NCI-H1694 treated with DMSO at 0.1 percent for 48 hours (cell line): ENCODE data around the gene ADAM12.
"Not testable (repeated sequence)": the region's sequence is repeated elsewhere in the genome, so short reads cannot be mapped to it uniquely, and the experiment has no call there.

Experiments
- DNase-seq: peaks from one replicate; lab custom pipeline; 2025; lab: John Stamatoyannopoulos, UW

The ADAM12 gene

DNA sequence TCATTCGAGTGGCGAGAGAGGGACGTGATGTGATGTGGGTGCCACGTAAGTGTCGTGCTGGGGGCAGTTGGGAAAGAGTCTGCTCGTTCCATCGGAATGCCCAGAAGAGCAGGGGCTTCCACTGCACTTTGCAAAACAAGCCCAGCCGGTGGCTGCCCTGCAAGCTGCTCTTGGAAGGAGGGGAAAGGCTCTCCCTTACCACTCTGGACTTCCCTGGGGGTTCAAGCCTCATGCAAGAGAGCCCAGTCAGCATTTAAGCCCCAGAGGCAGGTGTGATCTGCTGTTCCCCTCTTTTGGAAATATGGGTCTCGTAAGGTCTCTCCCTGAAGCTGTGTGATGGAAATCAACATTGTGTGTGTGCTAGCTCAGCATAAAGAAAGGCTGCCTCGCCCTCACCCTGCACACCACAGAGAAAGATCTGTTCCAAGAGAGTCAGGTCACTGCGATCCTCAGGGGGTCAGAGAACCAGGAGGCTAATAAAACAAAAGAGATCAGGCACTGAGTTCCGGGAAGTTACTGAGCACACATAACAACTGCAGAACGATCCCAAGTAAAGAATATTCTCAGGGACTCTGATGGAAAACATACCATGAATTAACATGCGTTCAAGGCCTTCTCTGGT is 212.5 kb downstream of the ADAM12 start:
- no peak for DNase-seq

DNA sequence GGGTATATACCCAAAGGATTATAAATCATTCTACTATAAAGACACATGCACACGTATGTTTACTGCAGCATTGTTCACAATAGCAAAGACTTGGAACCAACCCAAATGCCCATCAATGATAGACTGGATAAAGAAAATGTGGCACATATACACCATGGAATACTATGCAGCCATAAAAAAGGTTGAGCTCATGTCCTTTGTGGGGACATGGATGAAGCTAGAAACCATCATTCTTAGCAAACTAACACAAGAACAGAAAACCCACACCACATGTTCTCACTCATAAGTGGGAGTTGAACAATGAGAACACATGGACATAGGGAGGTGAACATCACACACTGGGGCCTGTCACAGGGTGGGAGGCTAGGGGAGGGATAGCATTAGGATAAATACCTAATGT is 215.5 kb downstream of the ADAM12 start:
- not testable (repeated sequence) for DNase-seq

DNA sequence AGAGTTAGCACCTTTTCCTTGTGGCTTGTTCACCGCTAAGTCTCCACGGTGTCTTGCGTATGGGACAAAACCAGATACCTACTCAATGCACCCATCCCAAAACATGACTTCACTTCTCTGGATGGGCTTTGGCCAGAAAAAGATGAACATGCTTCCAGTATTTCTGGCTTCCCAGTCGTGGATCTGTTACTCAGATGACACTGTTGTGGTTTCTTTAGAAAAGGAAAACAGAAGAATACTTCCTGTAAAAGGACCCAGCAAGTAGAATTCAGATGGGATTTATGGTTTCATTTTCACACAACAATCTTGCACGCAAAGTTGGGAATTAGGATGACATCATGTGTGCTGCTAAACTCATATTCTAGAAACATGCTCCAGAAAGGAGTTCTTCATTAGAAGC is 216.7 kb downstream of the ADAM12 start:
- no peak for DNase-seq

DNA sequence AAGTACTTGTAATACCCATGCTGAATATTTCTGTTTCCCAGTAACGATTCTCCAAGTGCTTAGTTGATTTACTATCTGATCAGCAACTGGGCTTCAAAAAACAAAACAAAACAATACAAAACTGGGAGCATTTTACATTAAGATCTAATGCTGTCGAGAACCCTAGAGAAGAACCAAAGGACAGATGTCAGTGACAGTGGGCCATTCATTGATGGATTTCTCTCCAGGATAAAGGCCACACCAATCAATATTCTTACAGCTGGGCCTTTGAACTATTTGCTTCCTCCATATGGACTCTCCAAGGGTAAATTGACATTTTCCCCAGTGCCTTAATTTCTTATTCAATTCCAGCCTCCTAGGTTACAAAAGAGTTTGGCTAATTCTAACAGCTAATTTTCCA is 217.5 kb downstream of the ADAM12 start:
- no peak for DNase-seq

DNA sequence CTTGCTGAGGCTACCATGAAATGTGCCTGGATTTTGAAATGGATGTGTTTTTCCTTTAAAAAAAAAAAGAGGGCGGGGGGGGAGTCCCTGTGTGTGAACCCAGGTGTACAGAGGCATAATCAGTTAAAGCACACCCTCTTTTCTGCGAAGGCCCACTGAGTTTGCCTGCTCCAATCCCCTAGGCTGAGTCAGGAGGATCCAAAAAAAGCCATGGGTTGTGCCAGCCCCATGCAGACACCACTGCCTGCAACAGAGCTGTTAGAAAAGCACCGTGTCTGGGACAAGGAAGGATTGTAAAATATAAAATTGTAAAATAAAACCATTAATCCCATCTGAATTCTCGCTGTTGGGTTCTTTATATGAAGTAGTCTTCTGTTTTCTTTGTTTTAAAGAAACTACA is 217.9 kb downstream of the ADAM12 start:
- no peak for DNase-seq

DNA sequence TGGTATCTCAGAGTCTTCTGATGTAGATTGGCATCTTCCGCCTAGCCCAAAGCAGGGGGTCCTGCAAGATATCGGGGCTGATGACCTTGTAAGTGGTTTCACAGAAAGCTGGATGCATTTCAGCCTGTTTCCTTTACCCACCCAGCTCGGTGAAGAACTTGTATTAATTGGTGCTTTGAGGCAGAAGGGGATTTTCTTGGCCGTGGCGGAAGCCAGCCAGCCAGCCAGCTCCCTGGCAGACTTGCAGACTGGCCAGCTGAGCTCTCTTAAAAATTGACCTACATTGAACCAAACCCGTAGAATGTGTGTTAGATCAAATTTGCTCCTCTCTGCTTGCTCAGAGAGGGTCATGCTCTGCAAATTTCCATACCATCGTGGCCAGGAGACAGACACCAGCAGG is 218.4 kb downstream of the ADAM12 start:
- no peak for DNase-seq

DNA sequence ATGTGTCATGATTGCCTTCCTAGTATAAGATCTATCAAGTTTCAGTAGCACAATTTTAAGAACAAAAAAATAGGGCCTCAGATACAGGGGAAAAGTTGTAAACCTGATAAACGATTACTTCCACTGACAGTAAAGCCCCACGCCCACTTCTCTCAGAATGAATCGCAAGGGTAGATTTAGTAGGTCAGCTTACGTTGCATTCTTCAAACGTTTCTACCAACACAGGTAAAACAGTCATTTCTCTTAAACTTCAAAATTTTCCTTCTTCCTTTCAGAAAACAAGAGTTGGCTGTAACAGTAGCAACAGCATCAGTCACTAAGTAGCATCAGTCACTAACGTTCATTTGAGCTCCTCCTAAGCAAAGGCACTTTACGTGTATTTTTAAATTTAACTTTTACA is 221.5 kb downstream of the ADAM12 start:
- DNase-seq: no peak

DNA sequence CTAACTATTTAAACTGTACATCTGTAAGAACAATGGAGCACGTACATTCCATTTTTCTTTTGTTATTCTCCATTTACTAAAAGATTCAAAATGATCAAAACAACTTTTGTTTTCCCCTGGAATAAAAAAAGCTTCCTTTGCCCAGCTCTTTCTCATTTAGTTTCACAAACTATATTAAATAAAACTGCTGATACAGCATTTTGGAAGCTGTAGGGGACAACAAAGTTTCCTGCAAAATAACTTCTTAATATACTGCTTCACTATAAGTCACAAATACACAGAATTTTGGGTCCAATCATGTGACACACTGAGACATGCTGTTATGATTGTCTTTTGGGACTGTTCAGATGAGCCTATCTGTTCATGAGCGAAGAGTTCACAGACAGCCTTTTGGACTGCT is 222.4 kb downstream of the ADAM12 start:
- DNase-seq: no peak

DNA sequence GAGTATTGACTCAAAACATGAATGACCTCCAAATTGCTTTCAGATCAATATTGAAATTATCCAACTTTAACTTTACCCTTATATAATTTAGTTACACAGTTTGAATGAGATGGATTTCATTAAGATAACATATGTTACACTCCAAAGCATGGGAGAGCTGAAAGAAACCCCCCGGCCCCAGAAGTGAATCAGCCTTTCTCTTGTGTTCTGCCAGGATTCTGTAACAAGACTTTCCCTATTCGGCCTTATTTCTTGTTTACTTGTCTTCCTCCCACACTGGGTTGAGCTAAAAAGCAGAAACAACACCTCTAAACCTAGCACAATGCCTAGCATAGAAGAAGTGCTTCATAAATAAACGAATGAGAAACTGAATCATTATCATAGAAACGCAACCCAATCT is 224.8 kb downstream of the ADAM12 start:
- DNase-seq: no peak

DNA sequence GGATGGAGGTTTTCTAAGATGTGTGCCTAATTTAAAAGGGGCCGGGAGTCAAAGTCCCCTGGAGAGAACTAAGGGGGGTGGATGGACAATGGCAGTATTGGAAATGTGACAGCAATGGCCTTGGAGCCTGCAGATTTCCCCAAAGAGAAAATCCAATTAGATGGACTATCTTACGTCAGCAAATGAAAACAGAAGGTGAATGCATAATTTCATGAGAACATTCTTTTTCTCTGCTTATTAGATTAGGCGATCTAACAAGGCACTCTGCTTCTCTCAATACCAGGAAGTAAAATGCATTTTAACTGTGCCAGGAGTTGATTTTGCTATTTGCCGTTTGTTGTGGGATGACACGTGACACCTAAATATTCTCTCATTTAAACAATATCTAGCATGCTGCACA is 226.6 kb downstream of the ADAM12 start:
- no peak for DNase-seq

DNA sequence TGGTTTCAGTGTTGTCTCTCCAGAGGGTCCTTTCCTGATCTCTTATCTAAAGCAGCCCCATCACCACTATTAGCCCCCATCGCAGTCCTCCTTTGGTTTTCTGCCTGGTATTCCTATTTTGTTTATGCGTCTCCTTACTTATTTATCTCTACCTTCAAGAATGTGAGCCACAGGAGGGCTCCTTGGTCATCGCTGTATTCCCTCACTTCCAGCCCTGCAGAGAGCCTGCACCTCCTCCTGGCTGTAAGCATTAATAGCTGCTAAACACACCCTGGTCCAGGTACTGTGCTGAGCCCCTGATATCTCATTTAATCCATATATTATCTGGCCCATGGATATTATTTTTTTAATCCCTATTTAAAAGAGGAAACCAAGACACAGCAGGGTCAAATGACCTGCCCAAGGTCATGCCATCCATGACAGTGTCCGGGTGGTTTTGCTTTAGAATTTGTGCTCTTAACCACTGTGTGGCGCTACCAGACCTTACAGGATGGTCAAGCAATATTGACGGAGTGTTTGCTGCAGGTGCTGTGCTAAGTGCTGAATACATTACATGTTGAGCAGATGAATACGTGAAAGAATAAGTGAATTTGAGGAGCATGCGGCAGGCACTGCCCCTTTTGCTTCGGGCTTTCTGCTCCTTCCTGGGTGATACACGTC is 227.2 kb downstream of the ADAM12 start:
- no peak for DNase-seq

DNA sequence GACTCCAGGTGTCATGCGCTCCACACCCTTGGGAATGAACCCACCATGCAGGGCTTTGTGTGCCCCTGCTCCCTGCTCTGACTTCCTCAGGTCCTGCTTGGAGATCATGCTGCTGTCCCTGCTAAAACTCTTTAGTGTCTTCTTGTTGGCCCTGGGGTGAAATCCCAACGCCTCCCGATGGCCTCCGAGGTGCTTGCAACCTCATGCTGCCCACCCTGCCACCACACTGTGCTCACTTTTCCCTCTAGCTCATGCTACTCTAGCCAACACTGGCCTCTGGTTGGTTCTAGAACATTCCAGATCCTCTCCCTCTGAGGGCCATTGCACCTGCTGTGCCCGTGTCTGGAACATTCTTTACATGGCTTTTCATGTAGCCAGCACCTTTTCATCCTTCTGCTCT is 227.7 kb downstream of the ADAM12 start:
- no peak for DNase-seq

DNA sequence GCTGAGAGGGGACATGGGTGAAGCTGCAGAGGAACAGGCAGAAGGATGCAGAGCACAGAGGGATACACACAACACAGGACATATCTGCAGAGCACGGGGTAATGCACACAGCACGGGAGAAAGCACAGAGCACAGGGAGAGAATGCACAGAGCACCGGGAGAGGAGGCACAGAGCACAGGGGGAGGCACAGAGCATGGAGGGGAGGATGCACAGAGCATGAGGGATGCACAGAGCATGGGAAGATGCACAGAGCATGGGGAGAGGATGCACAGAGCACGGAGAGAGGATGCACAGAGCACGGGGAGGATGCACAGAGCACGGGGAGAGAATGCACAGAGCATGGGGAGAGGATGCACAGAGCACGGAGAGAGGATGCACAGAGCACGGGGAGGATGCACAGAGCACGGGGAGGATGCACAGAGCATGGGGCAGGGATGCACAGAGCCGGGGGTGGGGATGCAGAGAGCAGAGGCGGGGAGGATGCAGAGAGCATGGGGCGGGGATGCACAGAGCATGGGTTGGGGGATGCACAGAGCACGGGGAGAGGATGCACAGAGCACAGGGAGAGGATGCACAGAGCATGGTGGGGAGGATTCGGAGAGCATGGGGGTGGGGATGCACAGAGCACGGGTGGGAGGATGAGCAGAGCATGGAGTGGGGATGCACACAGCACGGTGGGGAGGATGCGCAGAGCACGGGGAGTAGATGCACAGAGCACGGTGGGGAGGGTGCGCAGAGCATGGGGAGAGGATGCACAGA is 230.0 kb downstream of the ADAM12 start:
- no peak for DNase-seq

DNA sequence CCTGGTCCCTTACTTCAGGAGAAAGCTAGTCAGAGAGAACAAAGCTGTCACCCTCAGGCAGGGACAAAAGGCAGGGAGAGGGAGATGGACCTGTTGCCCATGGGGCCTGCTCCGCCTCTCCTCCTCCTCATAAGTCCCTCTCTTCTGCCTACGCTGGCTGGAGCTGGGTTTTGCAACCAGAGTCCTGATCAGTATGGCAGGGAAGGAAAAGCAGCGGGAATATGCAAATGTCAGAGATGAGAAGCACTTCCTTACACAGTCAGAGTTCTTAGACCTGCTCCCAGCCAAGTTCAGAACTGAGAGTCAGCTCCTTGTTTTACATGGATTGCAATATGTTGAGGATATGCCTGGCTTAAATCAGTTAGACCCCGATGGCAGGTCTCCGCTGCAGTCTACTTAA is 231.1 kb downstream of the ADAM12 start:
- no peak for DNase-seq

DNA sequence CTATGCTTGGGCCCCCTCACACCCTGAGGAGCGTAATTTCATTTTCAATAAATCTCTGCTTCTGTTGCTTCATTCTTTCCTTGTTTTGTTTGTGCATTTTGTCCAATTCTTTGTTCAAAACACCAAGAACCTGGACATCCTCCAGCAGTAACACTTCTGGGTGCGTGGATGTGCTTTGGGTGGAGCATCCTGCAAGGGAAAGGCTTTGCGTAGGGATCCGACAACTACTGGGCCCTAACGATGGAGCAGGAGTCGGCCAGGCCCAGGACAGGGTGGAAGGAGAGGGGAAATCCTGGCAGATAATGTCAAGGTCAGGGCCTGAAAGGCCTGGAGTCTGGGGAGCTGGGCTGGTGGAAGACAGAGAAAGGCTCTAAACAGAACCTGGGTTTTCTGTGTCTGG is 231.8 kb downstream of the ADAM12 start:
- DNase-seq: no peak

DNA sequence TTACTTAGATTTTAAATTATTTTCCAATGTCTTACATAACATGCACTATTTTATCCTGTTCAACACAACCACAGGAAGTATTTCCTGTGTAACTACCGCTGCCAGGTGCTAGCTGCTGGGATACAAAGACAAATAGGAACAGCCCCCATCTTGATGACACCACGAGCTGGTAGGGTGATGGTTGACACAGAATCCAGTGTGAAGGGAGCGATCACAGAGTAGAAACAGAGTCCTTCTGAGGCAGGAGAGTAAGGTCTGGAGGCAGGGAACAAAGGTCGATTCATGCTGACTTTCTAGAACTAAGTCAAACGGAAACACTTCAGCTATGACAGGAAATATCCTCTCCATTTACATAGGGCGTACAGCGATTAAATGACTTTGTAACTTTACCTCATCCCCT is 232.3 kb downstream of the ADAM12 start:
- no peak for DNase-seq

DNA sequence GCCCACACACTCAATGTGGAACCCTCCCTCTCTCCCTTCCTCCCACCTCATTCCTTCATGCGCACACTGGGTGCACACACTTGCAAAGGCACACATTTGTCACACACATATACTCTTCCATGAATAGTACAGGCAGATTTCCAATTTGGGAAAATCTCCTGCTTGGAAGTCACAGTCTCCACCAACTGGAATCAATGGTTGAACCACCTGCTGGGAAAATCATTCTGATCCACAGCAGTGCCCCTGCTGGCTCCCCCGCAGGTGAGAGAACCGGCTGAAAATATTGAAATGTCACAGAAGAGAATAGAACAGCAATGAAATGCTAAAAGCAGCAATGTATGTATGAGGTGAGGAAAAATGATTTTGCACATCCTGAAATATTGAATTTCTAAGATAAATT is 232.7 kb downstream of the ADAM12 start:
- DNase-seq: no peak

DNA sequence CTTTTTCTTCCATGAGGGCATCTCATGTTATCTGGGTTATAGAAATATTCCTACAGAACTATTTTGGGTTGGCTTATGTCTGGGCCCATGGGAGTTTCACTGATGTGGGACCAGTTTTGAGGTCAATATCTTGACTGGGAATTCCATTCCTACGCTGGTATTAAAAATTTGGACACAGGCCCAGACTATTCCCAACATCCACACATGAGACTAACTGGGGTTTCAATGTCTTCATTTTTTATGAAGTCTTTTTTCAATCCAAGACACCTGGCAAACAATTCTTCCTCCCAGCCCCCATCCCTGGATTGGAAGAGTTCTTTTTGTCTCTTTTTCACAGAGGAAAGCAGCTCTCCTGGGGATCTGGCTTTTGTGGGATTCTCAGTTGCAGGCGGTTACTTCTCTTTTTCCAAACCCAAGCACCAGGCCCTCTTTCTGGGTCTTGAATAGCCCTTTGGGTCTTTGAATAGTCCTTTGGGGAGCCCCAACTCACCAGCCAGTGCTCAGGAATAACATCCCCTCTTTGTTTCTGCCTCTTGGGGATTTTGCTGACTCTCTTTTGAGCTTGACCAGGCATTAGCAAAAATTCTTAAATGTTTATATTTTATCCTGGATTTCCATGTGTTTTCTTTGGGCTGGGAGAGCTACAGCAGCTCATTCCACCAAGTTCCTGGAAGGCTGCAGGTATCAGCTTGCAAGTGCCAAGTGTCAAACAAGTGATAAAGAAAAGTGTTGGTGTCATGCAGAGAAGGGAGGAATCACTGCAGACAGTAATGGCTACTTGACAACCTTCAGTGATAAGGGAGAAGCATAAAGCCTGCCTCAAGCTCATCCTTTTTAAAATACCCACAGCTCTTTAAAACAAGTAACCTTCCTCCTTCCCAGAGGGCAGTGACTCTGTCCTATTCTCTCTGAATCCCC is 234.3 kb downstream of the ADAM12 start:
- no peak for DNase-seq

DNA sequence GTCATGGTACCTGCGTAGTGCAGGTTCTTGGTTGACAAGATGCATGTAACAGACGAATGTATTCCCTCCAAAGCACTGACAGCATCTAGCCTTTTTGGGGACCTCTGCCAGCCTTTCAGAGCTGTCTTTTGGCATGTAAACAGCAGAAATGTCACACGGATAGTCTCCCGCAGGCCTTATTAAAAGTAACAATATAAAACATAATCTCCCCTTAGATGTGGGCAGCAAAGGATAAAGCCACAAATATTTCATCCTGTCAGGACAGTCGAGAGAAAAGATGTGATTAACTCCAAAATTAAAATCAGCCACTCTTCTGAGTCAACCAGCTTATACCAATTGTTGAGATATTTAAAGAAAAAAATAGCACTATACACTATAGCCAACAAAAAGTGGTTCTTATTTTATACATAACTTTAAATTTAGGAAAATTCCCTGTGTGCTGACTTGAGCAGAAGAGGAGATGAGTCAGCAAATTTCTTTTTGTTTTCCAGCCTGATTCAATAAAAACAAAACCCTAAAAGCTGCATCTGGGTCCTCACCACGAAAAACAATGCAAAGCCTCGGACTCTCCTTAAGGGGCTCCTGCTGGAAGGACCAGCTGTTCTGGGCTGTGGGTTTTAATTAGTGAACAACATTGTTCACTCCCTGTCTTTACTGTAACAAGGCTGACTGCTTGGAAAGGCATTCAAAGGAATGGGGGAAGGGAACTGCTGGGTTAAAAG is 240.2 kb downstream of the ADAM12 start:
- no peak for DNase-seq

DNA sequence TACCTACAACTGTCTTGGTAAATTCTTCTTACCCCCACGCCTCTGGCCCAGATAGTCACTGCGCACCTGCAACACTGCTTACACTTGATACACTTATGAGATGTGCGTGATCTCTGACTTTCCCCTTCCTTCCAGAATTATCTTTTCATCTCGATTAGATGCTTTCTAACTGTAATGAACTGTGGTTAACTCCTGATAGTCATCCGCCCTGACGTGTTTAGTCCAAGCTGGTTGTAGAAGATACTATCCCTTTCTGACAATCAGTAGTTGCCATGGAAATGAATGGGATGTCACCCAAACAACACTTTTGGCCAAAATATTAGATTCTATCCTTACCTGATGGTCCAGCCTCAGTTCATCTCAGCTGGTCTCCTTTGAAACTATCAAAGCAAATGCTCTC is 241.5 kb downstream of the ADAM12 start:
- DNase-seq: no peak

DNA sequence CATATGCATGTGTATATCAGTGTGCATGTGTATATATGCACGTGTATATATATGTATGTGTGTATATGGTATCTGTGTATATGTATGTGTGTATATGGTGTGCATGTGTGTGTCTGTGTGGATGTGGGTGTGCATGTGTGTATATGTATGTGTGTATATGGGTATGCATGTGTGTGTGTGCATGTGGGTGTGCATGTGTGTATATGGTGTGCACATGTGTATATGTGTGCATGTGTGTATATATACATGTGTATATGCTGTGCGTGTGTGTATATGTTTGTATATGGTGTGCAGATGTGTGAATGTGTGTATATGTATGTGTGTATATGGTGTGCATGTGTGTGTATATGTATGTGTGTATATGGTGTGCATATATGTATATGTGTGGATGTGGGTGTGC is 245.2 kb downstream of the ADAM12 start:
- no peak for DNase-seq

DNA sequence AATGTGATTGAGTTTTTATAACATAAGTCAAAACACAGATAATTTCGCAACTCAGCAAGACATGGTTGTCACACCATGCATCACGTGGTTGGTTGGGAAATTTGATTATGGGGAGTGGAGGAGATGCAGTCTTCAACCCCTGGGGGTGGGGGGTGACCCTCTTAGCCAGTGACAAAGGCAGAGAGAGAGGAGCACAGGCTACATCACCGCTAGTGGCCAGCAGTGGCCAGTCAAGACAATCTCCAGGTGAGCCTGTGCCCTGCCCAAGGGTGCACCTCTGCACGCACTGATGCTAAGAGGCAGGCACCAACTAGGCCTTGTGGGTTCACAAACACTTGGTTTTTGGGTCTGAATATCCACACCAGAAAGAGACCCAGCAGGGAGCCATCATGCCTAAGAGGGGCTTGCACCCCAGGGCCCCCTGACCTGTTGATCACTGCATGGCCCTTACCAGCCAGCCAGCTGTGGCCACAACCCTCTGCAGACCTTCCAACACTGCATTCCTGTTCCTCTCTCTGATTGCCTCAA is 247.5 kb downstream of the ADAM12 start:
- DNase-seq: no peak
